ENCODE measurements around the gene ZNF524.
A peak's percentile ranks its signal among the peaks of the same experiment; 100 is the strongest.
"Not testable (repeated sequence)": the region's sequence is repeated elsewhere in the genome, so short reads cannot be mapped to it uniquely, and the experiment has no call there.

The ZNF524 gene

GRCh38 chr19:55581823-55582223, 18.3 kb upstream of the ZNF524 start:
- no peak for DNase-seq

- DNase-seq: not testable (repeated sequence)
Observed at GRCh38 chr19:55582284-55582683, 17.8 kb upstream of the ZNF524 start.

- DNase-seq: not testable (repeated sequence)
Observed at GRCh38 chr19:55583897-55584296, 16.2 kb upstream of the ZNF524 start.

GRCh38 chr19:55584871-55585270, 15.2 kb upstream of the ZNF524 start:
- DNase-seq: no peak

- peak; percentile 59 to 60 for DNase-seq
Observed at GRCh38 chr19:55585658-55586339, 14.3 kb upstream of the ZNF524 start.

GRCh38 chr19:55586976-55587668, 13.0 kb upstream of the ZNF524 start:
- peak; percentile 97 to 98 for DNase-seq

- DNase-seq: no peak
Observed at GRCh38 chr19:55588738-55589137, 11.3 kb upstream of the ZNF524 start.

- no peak for DNase-seq
Observed at GRCh38 chr19:55590109-55590508, 10.0 kb upstream of the ZNF524 start.

- peak; percentile 16 to 27 for DNase-seq
Observed at GRCh38 chr19:55590617-55591016, 9.5 kb upstream of the ZNF524 start.

GRCh38 chr19:55591555-55591954, 8.5 kb upstream of the ZNF524 start:
- no peak for DNase-seq

GRCh38 chr19:55592391-55593090, 7.5 kb upstream of the ZNF524 start:
- DNase-seq: no peak

GRCh38 chr19:55593096-55593772, 6.9 kb upstream of the ZNF524 start:
- no peak for DNase-seq

- no peak for DNase-seq
Observed at GRCh38 chr19:55594996-55595545, 5.0 kb upstream of the ZNF524 start.

- DNase-seq: no peak
Observed at GRCh38 chr19:55596304-55596703, 3.8 kb upstream of the ZNF524 start.

- no peak for DNase-seq
Observed at GRCh38 chr19:55597501-55597921, 2.6 kb upstream of the ZNF524 start.

- no peak for DNase-seq
Observed at GRCh38 chr19:55598034-55598433, 2.1 kb upstream of the ZNF524 start.

GRCh38 chr19:55598719-55599467, 1.2 kb upstream of the ZNF524 start:
- peak; percentile 92 to 93 for DNase-seq

- DNase-seq: peak; percentile 97 to 98
Observed at GRCh38 chr19:55599468-55599841, 633 bp upstream of the ZNF524 start, which contains the start of gene FIZ1. TSS of gene FIZ1 (minus strand) at chr19:55599517. CDS start at chr19:55597865, 1,652 bp downstream.

GRCh38 chr19:55600662-55601028, 557 bp downstream of the ZNF524 start:
- DNase-seq: no peak

- DNase-seq: no peak
Observed at GRCh38 chr19:55601084-55601483, 996 bp downstream of the ZNF524 start.

GRCh38 chr19:55602104-55603001, 2.3 kb downstream of the ZNF524 start:
- DNase-seq: no peak

Measured in activated CD4-positive, alpha-beta T cell treated with anti-CD3 and anti-CD28 coated beads, Interleukin-2, amount 50 U/mL, for 48 hours (primary cell).